Hepatocyte (in vitro differentiated cells): ENCODE measurements around the gene MARCHF3. TPM values are rescaled to one million over a fixed set of nuclear protein-coding genes. Genes with fewer than 3 reads are reported as not detected.

ENCODE experiments used
- DNase-seq: peaks from one replicate; pipeline ENCODE4 v3.0.0-alpha.2; 2016; ENCODE audit warnings: low spot score
- H2AFZ ChIP-seq: fragments of 200-600 bp; sonication (generic); 2 replicates; pipeline ENCODE4 v1.6.0; 2016; ENCODE audit warnings: antibody characterized with exemption, mild to moderate bottlenecking
- H3K27ac ChIP-seq: fragments of 200-600 bp; sonication (generic); 2 replicates; pipeline ENCODE4 v1.5.1; 2016; ENCODE audit warnings: mild to moderate bottlenecking
- H3K27me3 ChIP-seq: fragments of 200-600 bp; sonication (generic); 2 replicates; pipeline ENCODE4 v1.6.1; 2016
- H3K36me3 ChIP-seq: fragments of 200-600 bp; sonication (generic); replicated peaks from 2 replicates; pipeline ENCODE4 v1.5.1; 2016; ENCODE audit warnings: low read depth; ENCODE audit not compliant: insufficient read depth
- H3K4me1 ChIP-seq: fragments of 200-600 bp; sonication (generic); 2 replicates; pipeline ENCODE4 v1.5.1; 2016; ENCODE audit warnings: mild to moderate bottlenecking, moderate library complexity; ENCODE audit not compliant: insufficient read depth
- H3K4me2 ChIP-seq: fragments of 200-600 bp; sonication (generic); 2 replicates; pipeline ENCODE4 v1.6.0; 2016
- H3K4me3 ChIP-seq: fragments of 200-600 bp; sonication (generic); 2 replicates; pipeline ENCODE4 v1.5.1; 2016; ENCODE audit warnings: mild to moderate bottlenecking
- H3K79me2 ChIP-seq: fragments of 200-600 bp; sonication (generic); 2 replicates; pipeline ENCODE4 v1.6.0; 2017; ENCODE audit warnings: mild to moderate bottlenecking
- H3K9me2 ChIP-seq: fragments of 200-600 bp; sonication (generic); replicated peaks from 2 replicates; pipeline ENCODE4 v1.6.0; 2017; ENCODE audit warnings: mild to moderate bottlenecking; ENCODE audit not compliant: insufficient read depth
- H3K9me3 ChIP-seq: fragments of 200-600 bp; sonication (generic); 2 replicates; pipeline ENCODE4 v1.5.1; 2016; ENCODE audit warnings: low read depth, mild to moderate bottlenecking
- H4K20me1 ChIP-seq: fragments of 200-600 bp; sonication (generic); 2 replicates; pipeline ENCODE4 v1.6.0; 2016; ENCODE audit warnings: mild to moderate bottlenecking; ENCODE audit not compliant: insufficient read depth, poor library complexity, severe bottlenecking
- CTCF ChIP-seq: fragments of 200-600 bp; sonication (generic); IDR thresholded peaks from 2 replicates; pipeline ENCODE4 v1.5.1; 2016; ENCODE audit warnings: antibody characterized with exemption, mild to moderate bottlenecking; ENCODE audit not compliant: poor library complexity
- EZH2 ChIP-seq: fragments of 200-600 bp; sonication (generic); IDR thresholded peaks from 2 replicates; pipeline ENCODE4 v1.6.1; 2016; ENCODE audit warnings: antibody characterized with exemption, mild to moderate bottlenecking, borderline replicate concordance
- EZH2phosphoT487 ChIP-seq: fragments of 200-600 bp; sonication (generic); IDR thresholded peaks from one replicate; pipeline ENCODE4 v1.6.1; 2018; ENCODE audit warnings: antibody characterized with exemption, mild to moderate bottlenecking, low read depth, moderate library complexity; ENCODE audit not compliant: unreplicated experiment, severe bottlenecking
- WGBS: methylation state at CpG from one replicate; pipeline ENCODE4 v1.1.6; 2016; ENCODE audit warnings: low lambda C conversion rate; ENCODE audit errors: missing lambda C conversion rate; 5-methylcytosine and 5-hydroxymethylcytosine counted together
- polyA plus RNA-seq: library from polyadenylated mRNA; unstranded; fragments of >200 nt; fragmentation: Nextera tagmentation; extraction: Ambion mirVana; gene quantifications from 2 replicates; pipeline ENCODE4 v1.2.1, GENCODE V29; 2016
- total RNA-seq: library from RNA; depleted of rRNA; stranded (reverse); fragments of >200 nt; gene quantifications from 2 replicates; pipeline ENCODE4 v1.2.3, GENCODE V29; 2014

The MARCHF3 gene
- total and polyA plus RNA-seq, 2 experiments from 2014 or later = 9.4 to 20.4 TPM

- no peak for DNase-seq
- TF ChIP-seq EZH2phosphoT487 = no peak
- TF ChIP-seq CTCF = no peak
- no peak for TF ChIP-seq EZH2
- Histone ChIP-seq H3K4me2 (no peak overlapping the region), H3K27me3 (no peaks in the 10 kb centered on the region), H3K4me1 (no peaks in the 10 kb centered on the region), H3K9me3 (no peaks in the 10 kb centered on the region), H4K20me1 (no peaks in the 10 kb centered on the region), H3K27ac (no peak overlapping the region), H2AFZ (no peak overlapping the region), H3K4me3 (no peak overlapping the region), H3K9me2 (no peaks in the 10 kb centered on the region), H3K36me3 (no peaks in the 10 kb centered on the region), H3K79me2 (no peaks in the 10 kb centered on the region)
- WGBS = 93% methylated on average over 3 of the region's 3 CpGs
Observed at GRCh38 chr5:126931963-126932660, 98.2 kb downstream of the MARCHF3 start.

GRCh38 chr5:126928041-126928440 lies 102.3 kb downstream of the MARCHF3 start:
- no peaks in the 10 kb centered on the region for H3K4me1 ChIP-seq

DNA sequence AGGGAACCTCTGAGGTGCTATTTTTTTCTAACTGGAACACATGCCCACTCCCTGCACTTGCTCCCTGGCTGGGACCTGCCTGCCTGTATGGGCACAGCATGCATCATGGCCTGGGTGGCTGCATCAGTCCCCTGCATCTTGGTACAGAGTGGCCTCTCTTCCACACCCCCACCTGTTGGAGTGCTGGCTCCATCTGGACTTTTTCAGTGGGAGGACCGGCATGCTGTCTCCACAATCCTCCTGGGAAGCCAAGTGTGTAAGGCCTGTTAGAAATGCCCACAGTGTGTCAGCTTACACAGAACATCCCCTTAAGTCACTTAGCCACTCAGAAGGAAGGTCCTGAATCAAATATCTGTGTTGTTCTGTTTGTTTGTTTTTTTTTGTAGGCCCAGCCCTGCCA lies 102.9 kb downstream of the MARCHF3 start:
- Histone ChIP-seq H2AFZ (no peak overlapping the region), H4K20me1 (no peaks in the 10 kb centered on the region), H3K79me2 (no peaks in the 10 kb centered on the region), H3K4me1 (no peaks in the 10 kb centered on the region), H3K27ac (no peak overlapping the region), H3K4me2 (no peak overlapping the region), H3K4me3 (no peak overlapping the region), H3K9me2 (no peaks in the 10 kb centered on the region), H3K36me3 (no peaks in the 10 kb centered on the region), H3K9me3 (no peaks in the 10 kb centered on the region), H3K27me3 (no peaks in the 10 kb centered on the region)
- TF ChIP-seq EZH2 (no peak), EZH2phosphoT487 (no peak), CTCF (no peak)
- 88% methylated on average over 1 of the region's 1 CpG for WGBS
- no peak for DNase-seq

More at GRCh38 chr5:126928041-126928440, 102.3 kb downstream of the MARCHF3 start:
- DNase-seq = no peak
- TF ChIP-seq EZH2phosphoT487 (no peak), CTCF (no peak), EZH2 (no peak)
- Histone ChIP-seq H4K20me1 (no peaks in the 10 kb centered on the region), H3K4me2 (no peak overlapping the region), H2AFZ (no peak overlapping the region), H3K36me3 (no peaks in the 10 kb centered on the region), H3K27ac (no peak overlapping the region), H3K27me3 (no peaks in the 10 kb centered on the region), H3K79me2 (no peaks in the 10 kb centered on the region), H3K4me3 (no peak overlapping the region), H3K9me2 (no peaks in the 10 kb centered on the region), H3K9me3 (no peaks in the 10 kb centered on the region)
- WGBS = 93% methylated on average over 3 of the region's 3 CpGs
